Right lobe of liver (tissue), 6 donors: Measurements from ENCODE around the gene ADCY3. TPM values are rescaled to one million over a fixed set of nuclear protein-coding genes. Genes with fewer than 3 reads are reported as not detected.

ENCODE experiments used
- ATAC-seq, 4 donors: fragments of 200-7000 bp; cut with Tn5 transposase; one replicate each; pipeline ENCODE4 v1.9.1; 2020; ENCODE audit warnings: mild to moderate bottlenecking in 4 of 4, moderate library complexity in 4 of 4
- DNase-seq, 3 donors: peaks; one replicate each; pipeline ENCODE4 v3.0.0-alpha.2; 2020
- H3K27ac ChIP-seq, 3 donors: fragments of 200-600 bp; one replicate each; pipeline ENCODE4 v1.8.0; 2022
- H3K27me3 ChIP-seq, 2 donors: fragments of 200-600 bp; one replicate each; pipeline ENCODE4 v1.8.0; 2022
- H3K36me3 ChIP-seq, 4 donors: fragments of 200-600 bp; sonication (generic) in 1 of 4; one replicate each; pipeline versions ENCODE4 v1.5.1 to v1.8.0; 2017 to 2022; ENCODE audit warnings: control low read depth in 1 of 4
- H3K4me1 ChIP-seq, 4 donors: fragments of 200-600 bp; sonication (generic) in 1 of 4; one replicate each; pipeline versions ENCODE4 v1.5.1 to v1.8.0; 2017 to 2022; ENCODE audit warnings: control low read depth in 1 of 4
- H3K4me3 ChIP-seq, 3 donors: fragments of 200-600 bp; one replicate each; pipeline ENCODE4 v1.8.0; 2022
- H3K9me3 ChIP-seq, 4 donors: fragments of 200-600 bp; sonication (generic) in 1 of 4; one replicate each; pipeline versions ENCODE4 v1.5.1 to v1.8.0; 2017 to 2022; ENCODE audit warnings: control low read depth in 1 of 4
- CTCF ChIP-seq, 4 donors: fragments of 200-600 bp in 3 of 4; fragments of 450-650 bp in 1 of 4; IDR thresholded peaks; one replicate each; pipeline versions ENCODE4 v1.5.1 to v1.8.0; 2016 to 2022; ENCODE audit warnings: antibody characterized with exemption in 4 of 4, mild to moderate bottlenecking in 2 of 4
- POLR2A ChIP-seq: fragments of 450-650 bp; IDR thresholded peaks from one replicate; pipeline ENCODE4 v1.6.1; 2017; ENCODE audit warnings: antibody characterized with exemption, mild to moderate bottlenecking
- WGBS: methylation state at CpG from one replicate; pipeline ENCODE4 v1.1.6; 2018; ENCODE audit warnings: low coverage, low lambda C conversion rate; ENCODE audit not compliant: insufficient coverage; ENCODE audit errors: missing lambda C conversion rate; 5-methylcytosine and 5-hydroxymethylcytosine counted together
- intact Hi-C, 2 donors: fragments of 100-400 bp; cut with DNase I; formaldehyde crosslinking; loops; one replicate each; pipeline versions ENCODE4 v1.11.2 to v1.14.1; 2022
- total RNA-seq, 6 experiments: library from RNA; depleted of rRNA in 2 of 6; stranded (reverse); fragments of >200 nt in 2 of 6; fragmentation: NEBNext Ultra II Directional in 3 of 6; extraction: Animal tissue kit (Norgen Biotek cat#: 25700) in 3 of 6; gene quantifications; one replicate each; pipeline versions ENCODE4 v1.1.0 to v1.2.4, GENCODE V29; 2016 to 2023
- donor health status: DM: no; HTN: yes; CAD: no.
- donor health status: DM: no; HTN: no; CAD: no.
- donor health status: DM: no; HTN: no; CAD: no.
- donor health status: DM: no; HTN: yes; CAD: no.
- donor health status: DM: no; HTN: yes; CAD: no.

ADCY3 gene
- total RNA-seq, 6 experiments from 2014 or later, result 2.2 to 7.0 (median 5.6) TPM

- intact Hi-C loops, result no loop called here
- peaks cover 0 to 6% (median 0%) of the 10 kb centered on the region in 4 donors for H3K4me1 ChIP-seq
- H3K9me3 ChIP-seq, result no peaks in the 10 kb centered on the region
- ATAC-seq (peak in 2 of 4 donors; percentile 73 to 75), DNase-seq (no peak)
- no peak for TF ChIP-seq CTCF (IDR thresholded peaks at IDR 0.05)
- no peak for TF ChIP-seq POLR2A
- peak overlapping the region in 1 of 3 donors; percentile 15 for H3K4me3 ChIP-seq
- peak overlapping the region in 1 of 3 donors; percentile 22 for H3K27ac ChIP-seq
- no peaks in the 10 kb centered on the region for H3K36me3 ChIP-seq
- 66% methylated on average over 5 of the region's 6 CpGs for WGBS
- no peaks in the 10 kb centered on the region for H3K27me3 ChIP-seq
Observed at GRCh38 chr2:24816404-24816803, 103.6 kb downstream of the ADCY3 start.

- intact Hi-C loops, result no loop called here
- no peaks in the 10 kb centered on the region for H3K9me3 ChIP-seq
- WGBS, result 100% methylated on average over 1 of the region's 4 CpGs
- ATAC-seq, result no peak
- no peak overlapping the region for H3K27ac ChIP-seq
- peaks cover 0 to 6% (median 0%) of the 10 kb centered on the region in 4 donors for H3K4me1 ChIP-seq
- no peak for DNase-seq
- no peaks in the 10 kb centered on the region for H3K27me3 ChIP-seq
- H3K36me3 ChIP-seq, result no peaks in the 10 kb centered on the region
- no peak for TF ChIP-seq POLR2A
- no peak for TF ChIP-seq CTCF (IDR thresholded peaks at IDR 0.05)
- H3K4me3 ChIP-seq, result no peak overlapping the region
Observed at GRCh38 chr2:24815171-24815570, 104.9 kb downstream of the ADCY3 start.

GRCh38 chr2:24814516-24814915 is 105.5 kb downstream of the ADCY3 start:
- ATAC-seq (no peak), DNase-seq (no peak)
- Histone ChIP-seq H3K36me3 (no peaks in the 10 kb centered on the region), H3K4me3 (no peak overlapping the region), H3K27ac (no peak overlapping the region), H3K9me3 (no peaks in the 10 kb centered on the region), H3K4me1 (peaks cover 0 to 6% (median 0%) of the 10 kb centered on the region in 4 donors), H3K27me3 (no peaks in the 10 kb centered on the region)
- TF ChIP-seq CTCF (IDR thresholded peaks at IDR 0.05), result no peak
- TF ChIP-seq POLR2A, result no peak
- 90% methylated on average over 4 of the region's 4 CpGs for WGBS
- intact Hi-C loops, result no loop called here

- H3K9me3 ChIP-seq, result no peaks in the 10 kb centered on the region
- H3K4me3 ChIP-seq, result no peak overlapping the region
- H3K36me3 ChIP-seq, result no peaks in the 10 kb centered on the region
- no peak overlapping the region for H3K27ac ChIP-seq
- no peak for TF ChIP-seq CTCF (IDR thresholded peaks at IDR 0.05)
- no peak for TF ChIP-seq POLR2A
- WGBS, result 100% methylated on average over 2 of the region's 4 CpGs
- DNase-seq (no peak), ATAC-seq (no peak)
- peaks cover 0 to 6% (median 0%) of the 10 kb centered on the region in 4 donors for H3K4me1 ChIP-seq
- intact Hi-C loops, result no loop called here
- H3K27me3 ChIP-seq, result no peaks in the 10 kb centered on the region
Observed at GRCh38 chr2:24813691-24814137, 106.3 kb downstream of the ADCY3 start.
